Measurements from ENCODE around the gene SCLY.
"Not testable (repeated sequence)": the region's sequence is repeated elsewhere in the genome, so short reads cannot be mapped to it uniquely, and the experiment has no call there.

The SCLY gene

DNA sequence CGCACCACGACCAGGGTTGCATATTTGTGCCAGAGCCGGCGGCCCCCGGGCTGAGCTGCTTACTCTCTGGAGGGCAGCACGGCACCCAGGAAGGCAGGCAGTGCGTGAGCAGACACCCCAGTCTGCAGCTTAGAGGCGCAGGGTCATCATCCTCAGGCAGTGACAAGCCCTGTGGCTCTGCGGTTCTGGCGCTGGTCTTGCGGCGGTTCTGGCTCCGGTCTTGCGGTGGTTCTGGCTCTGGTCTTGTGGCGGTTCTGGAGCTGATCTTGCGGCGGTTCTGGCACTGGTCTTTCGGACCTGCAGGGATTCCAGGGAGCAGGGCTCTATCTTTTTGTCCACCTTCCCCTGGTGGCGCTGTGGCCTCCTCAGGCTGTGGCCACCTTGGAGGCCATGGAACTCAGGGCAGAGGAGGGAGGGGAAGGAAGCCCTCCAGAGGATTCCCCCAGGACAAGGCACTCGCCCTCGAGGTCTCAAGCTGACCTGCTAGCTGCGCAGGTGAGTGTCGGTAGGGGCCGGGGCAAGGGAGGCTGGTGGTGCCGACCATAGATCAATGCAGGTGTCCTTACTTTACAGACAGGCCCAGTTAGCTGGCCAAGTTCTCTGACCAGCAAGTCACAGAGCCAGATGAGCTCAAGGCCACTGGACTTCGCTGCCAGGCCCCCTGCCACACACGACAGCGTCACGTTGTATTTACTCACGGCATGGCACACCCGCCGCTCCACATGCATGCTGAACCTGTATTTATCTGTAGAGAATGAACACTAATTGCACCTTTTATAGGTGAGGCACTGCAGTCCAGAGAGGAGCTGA is 54.3 kb downstream of the SCLY start:
- DNase-seq = no peak

DNA sequence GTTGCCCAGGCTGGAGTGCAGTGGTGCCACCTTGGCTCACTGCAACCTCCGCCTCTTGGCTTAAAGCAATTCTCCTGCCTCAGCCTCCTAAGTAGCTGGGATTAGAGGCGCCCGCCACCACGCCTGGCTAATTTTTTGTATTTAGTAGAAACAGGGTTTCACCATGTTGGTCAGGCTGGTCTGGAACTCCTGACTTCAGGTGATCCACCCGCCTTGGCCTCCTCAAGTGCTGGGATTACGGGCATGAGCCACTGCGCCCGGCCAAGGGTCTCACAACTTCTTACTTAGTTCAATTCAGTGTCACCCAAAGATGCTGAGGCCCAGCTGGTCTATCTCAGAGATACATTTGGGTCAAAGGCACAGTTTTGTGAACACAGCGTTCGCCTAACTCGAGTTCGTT is 54.9 kb downstream of the SCLY start:
- not testable (repeated sequence) for DNase-seq

DNA sequence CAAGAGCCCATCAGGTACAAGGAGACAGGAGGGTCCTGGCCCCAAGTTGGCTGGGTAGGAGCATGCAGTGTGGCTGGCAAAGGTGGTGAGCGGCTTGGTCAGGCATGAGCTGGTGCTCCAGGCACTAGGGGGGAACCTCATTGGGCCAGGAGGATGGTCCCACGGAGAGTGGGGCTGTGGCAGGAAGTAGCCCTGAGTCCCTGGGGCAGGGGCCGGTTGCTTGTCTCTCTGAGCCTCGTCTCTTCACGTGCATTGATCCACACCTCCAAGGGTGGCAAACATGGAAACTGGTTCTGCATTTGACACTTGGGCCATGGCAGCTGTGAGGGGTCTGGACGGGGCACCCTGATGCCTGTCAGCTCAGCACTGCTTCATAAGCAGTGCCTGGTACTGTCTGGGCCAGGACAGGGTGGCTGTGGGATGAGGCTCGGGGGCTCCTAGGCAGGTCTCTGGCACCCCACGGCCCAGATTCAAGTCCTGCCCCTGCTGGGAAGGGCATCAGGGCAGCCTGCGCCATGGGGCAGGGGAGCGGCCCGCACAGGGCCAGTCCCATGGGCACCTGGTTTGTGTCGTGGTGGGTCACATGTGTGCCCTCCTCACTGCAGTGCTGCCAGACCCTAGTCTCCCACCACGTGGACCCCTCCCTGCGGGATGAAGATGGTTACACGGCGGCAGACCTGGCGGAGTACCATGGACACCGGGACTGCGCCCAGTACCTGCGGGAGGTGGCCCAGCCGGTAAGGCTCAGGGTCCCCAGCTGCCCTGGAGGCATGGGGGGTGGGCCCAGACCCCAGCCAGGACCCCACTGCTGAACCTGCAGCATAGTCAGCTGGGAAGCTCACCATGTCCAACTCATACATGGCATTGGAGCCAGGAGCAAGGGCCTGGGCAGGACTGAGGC is 55.7 kb downstream of the SCLY start:
- DNase-seq = no peak

DNA sequence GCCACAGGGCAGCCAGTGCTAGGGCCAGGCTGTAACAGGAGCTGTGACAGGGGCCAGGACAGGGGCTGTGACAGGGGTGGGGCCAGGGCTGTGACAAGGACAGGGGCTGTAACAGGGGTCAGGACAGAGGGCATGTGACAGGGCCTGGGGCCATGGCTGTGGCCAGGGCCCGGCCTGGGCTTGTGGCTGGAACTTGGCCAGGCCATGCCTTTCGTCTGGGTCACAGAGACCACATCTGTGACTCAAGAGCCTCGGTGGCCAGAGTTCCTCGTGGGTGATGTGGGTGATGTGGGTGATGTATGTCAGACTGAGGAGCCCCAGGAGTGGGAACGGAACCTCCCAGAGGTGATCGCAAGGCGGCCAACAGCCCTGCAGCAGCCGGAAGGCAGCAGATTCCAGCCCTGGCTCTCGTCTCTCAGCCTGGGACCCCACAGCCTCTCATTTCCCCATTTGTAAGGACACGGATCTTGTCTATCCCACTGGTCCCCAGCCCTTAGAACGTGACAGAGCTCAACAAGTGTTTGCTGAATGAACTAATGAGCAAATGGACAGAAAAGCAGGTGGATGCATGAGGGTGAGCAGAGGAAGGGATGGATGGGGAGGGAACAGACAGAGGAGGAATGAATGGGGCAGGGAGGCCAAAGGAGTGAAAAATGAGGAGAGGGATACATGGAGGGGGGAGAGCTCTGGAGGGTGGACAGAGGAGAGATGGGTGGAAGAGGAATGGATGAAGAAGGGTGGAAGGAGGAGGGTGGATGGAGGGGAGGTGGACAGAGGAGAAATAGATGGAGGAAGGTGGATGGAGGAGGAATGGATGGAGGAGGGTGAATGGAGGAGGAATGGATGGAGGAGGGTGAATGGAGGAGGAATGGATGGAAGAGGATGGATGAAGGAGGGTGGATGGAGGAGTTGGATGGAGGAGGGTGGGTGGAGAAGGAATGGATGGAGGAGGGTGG is 56.7 kb downstream of the SCLY start:
- DNase-seq = no peak

DNA sequence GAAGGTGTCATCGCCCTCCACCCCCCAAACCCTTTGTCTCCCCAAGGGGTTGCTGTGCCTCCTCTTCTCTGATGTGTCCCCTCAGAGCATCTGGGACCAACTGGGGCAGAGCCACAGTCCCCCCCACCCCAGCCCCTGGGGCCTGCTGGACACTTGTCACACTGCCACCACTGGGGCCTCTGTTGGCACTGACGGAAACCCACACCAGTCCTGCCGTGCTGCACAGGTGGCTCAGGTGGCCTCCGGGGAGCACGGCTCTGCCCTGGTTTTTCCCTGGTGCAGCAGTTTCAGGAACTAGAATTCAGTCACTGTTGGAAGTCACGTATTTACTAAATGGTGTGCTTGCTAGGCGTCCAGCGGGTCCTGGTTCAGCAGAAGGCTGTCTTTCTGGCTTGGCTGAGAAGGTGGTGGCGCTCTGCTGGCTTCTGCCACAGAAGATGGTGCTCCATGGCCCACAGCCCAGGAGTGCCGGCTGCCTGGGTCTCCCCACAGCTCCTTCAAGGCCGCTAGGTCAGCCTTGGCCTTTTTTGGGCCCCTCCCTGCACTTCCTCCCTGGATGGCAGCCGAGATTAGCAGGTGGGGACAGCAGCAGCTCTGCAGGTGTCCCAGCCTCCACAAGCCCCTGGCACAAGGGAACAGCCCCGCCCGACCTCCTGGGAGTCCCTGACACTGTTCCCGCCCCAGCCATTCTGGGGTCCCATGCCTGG is 59.1 kb downstream of the SCLY start:
- DNase-seq = no peak

DNA sequence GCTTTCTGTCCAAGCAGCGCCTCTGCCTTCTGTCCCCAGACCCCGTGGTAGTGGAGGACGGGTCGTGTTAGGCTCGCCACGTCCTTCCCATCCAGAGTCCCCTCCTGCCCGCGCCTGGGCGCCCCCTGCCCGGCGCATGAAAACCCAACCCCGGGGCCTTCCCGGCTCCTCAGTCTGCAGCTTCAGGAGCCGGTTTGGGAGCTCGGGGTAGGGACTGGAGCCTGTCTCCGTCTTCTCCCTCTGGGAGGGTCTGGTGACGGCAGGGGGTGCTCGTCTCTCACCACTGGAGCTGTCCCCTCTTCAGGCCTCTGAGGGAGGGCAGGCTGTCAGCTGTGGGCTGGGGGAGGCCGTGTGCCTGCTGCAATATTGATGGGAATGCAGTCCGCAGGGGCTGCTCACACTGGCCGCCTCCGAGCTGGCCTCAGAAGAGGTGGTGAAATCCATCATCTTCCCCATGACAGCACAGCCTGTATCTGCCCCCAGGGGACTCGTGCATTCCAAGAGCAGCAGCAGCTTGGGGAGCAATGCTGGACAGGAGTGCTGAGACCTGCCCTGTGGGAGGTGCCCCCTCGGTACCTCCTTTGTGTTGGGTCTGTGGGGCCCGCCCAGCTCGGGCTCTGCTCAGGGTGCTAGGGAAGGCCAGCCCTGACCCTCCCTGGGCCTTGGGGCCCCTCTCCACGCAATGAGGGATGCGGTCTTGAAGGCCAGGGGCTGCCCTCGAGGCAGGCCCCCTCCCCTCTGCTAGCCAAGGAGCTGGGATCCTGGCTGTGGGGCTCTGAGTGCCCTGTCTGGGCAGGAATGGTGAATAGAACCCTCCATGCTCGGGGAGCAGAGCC is 59.9 kb downstream of the SCLY start:
- DNase-seq = peak; percentile 62

DNA sequence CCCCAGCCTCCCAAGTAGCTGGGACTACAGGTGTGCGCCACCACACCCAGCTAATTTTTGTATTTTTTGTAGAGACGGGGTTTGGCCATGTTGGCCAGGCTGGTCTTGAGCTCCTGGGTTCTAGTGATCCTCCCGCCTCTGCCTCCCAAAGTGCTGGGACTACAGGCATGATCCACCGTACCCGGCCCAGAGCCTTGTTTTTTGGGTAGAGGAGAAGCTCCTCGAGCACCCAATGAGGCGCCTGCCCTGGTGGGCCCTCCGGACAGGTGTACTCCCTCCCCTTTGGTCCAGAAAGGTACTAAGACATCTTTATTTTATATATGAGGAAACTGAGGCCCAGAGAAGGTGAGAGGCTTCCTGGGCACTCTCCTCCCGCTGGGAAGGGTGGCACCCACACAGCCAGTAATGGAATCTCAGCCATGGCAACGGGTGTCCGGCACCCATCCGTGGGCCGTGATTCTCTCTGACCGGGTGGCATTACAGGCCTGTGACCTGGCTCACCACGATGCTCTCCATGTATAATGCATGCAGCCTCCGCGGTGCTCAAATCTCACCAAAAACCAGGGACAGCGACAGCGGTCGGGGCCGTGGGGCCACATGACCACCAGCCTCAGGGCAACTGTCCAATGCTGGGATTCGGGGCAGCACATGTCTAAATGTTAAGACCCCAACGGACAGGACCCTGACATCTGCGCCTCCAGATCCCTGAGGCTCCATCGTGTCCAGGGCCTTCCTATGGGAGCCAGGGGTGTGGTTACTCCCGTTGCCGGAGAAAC is 60.9 kb downstream of the SCLY start:
- DNase-seq = no peak

DNA sequence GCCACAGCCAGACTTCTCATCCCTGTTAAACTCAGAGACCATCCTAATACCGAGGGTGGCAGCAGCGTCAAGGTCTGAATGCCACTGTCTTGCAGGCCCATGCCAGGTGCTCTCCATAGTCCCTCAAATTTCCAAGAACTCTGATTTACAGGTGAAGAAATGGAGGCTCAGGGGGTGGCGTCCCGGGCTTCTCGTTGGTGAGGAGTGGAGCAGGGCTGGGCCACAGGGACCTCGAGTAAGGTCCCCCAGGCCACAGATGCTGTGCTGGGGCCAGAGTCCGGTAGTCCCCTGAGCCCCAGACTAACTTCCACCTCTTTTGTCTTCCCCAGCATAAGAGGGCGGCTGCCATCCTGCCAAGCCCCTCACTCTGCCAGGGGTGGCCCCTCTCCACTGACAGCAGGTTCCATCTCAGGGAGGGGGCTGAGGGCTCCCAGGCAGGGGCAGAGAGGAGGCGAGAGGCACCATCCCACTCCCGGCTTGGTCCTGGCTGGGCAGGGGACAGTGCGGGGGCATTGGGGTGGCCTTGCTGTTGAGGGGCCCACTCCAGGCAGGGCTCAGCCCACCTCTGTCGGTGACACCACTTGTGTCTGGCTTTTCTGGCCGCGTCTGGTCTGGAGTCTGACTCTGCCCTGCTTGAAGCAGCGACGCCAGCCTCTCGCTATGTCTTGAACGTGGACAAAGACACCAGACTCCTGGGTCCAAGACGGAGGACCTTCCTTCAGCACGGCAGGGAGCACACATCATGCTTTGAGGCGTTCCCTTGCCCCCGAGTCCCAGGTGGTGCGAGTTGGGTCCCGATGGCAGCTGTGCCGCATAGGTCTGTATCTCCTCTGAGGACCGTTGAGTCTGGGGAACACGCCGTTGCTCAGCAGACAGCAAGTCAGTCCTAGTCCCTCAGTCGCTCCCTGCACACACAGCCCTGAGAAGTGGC is 61.8 kb downstream of the SCLY start:
- no peak for DNase-seq

DNA sequence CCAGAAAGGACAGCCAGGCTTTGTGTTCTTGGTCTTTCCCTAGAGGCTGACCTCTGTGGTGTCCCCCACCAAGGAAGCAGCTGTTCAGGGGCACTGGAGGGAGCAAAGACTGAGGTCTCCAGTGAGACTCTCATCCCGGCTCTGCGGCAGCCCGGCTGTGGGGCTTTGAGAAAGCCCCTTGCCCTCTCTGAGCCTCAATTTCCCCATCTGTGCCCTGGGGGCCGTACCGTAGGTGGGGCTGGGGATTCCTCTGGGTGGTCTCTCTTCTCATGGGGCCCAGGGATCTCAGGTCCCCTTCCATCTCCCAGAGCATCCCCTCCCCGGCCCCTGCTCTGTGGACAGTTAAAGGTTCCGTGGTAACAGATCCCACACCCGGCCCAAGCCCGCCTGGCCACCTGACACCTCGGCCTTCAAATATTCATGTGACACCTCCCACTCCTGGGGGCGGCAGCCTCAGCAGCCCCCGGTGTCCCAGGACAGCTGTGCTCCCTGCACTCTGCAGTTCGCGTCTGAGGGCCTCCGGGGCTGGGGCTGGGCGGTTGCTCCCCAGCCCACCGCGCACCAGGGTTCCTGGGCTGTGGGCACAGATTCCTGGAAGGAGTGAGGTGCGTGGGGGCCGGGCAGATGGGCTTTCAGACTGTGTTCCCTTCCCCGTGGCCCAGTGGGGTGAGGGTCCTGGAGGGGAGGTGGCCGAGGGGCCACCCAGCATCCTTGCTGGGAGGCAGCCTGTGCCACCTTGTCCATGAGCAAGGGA is 62.6 kb downstream of the SCLY start:
- DNase-seq = no peak

DNA sequence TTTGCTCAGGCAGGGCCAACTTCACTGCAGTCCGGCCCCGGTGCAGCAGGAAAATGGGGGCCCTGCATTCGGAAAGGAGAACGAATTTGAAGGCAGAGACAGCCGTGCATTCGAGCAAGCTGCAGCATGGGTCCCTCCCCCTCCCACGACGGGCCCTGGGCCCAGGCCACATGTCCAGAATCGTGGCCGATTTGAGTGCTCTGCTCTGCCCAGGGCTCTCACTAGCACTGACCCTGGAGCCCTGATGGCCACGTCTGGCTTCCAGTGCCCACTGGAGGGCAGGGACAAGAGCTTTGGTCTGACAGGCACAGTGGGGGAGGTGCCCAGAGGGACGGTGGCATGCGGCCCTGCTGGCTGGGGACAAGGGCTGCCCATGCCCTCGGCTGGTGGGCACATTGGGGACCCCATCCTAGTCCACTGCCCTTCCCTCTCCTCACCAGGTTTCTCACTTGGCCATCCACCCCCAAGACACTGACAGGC is 63.2 kb downstream of the SCLY start:
- DNase-seq = no peak

DNA sequence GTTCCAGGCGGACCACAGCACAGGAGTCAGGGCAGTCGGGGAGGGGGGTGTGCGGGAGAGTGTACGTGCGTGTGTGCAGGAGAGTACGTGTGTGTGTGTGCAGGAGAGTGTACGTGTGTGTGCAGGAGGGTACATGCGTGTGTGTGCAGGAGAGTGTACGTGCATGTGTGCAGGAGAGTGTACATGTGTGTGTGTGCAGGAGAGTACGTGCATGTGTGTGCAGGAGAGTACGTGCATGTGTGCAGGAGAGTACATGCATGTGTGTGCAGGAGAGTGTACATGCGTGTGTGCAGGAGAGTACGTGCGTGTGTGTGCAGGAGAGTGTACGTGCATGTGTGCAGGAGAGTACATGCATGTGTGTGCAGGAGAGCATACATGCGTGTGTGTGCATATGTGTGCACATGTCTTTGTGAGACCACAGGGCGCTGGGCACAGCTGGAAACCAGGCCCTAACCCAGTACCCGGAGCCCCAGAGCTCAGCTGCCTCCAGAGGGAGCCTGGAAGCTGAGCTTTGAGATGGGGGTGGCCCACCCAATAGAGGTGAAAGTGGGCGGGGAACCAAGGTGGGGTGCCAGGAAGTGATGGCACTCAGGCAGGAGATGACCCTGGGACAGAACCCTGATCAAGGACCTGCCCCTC is 63.8 kb downstream of the SCLY start:
- DNase-seq = no peak

DNA sequence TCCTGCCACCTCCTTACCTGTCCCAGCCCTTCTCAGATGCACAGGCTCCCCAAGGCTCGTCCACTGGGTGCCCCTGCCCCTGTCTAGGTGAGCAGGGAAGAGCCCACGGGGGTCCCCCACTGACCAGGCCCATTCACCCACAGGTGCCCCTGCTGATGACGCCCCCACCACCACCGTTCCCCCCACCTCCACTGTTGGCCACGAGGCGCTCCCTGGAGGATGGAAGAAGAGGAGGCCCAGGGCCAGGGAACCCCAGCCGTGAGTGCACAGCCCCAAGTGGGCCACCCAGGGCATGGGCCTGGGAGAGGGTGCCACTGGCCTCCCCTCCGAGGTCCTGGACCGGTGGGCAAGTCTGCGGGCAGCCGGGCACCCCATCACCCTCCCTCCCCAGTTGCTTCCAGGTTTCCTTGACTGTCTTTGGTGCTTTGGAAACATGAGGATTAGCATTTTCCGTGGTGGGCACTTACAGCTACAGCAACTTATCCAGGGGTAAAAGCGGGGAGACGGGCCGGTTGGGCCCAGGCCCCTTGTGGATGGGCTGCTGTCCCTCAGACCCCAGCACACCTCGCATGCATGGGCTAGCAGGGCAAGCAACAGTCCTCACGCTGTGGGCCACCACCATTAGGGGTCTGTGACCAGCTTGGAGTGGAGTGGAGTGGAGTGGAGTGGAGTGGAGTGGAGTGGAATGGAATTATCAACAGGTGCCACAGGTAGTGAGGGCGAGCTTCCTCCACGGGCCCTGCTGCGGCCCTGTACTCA is 64.5 kb downstream of the SCLY start:
- no peak for DNase-seq

DNA sequence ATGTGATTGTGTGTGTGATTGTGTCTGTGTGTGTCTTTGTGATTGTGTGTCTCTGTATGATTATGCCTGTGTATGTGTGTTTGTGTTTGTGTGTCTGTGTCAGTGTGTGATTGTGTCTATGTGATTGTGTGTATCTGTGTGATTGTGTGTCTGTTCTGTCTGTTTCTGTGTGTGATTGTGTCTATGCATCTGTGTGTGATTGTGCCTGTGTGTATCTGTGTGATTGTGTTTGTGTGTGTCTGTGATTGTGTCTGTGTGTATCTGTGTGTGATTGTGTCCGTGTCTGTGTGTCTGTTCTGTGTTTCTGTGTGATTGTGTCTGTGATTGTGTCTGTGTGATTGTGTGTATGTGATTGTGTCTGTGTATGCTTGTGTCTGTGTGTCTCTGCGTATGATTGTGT is 65.5 kb downstream of the SCLY start:
- DNase-seq = no peak

DNA sequence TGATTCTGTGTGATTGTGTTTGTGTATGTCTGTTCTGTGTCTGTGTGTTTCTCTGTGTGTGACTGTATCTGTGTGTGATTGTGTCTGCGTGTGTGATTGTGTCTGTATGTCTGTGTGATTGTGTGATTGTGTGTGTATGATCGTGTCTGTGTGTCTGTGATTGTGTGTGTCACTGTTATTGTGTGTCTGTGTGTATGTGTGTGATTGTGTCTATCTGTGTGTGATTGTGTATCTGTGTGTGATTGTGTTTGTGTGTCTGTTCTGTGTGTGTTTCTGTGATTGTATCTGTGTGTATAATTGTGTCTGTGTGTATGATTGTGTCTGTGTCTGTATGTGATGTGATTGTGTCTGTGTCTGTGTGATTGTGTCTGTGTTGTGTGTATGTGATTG is 66.0 kb downstream of the SCLY start:
- DNase-seq = no peak

DNA sequence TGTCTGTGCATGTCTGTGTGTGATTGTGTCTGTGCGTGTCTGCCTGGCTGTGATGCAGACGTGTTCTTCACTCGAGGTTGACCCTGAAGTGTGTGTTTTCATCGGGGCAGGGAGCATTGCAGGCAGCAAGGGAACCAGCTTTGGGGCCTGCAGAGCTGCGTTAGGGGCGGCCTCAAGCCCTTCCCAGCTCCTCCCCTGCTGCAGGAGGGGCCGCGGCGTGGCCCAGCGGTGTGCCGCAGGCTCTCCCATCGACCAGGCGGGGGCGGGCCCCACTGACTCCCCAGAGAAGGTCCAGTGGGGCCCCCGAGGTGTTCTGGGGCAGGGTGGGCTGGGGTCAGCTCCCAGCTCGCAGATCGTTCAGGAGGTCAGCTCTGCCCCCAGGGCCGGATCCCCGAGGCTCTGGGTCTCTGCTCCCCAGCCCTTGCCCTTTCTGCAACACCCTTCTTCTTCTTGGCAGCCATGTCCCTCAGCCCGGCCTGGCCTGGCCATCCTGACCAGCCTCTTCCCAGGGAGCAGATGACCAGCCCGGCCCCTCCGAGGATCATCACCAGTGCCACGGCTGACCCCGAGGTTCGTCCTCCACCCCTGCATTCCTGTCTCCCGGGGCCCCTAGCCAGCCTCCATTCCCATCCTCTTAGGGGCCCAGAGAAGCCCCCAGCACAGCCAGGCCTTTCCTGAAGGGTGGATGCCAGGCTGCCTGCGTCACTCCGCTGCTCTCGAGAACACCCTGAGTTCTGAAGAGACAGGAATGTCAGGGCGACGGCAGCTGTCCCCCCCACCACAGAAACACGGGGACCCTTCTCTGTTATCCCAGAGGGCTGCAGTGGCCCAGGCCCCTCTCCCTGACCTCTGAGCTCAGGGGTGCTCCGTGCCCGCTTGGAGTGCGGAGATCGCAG is 66.6 kb downstream of the SCLY start:
- peak; percentile 72 for DNase-seq

DNA sequence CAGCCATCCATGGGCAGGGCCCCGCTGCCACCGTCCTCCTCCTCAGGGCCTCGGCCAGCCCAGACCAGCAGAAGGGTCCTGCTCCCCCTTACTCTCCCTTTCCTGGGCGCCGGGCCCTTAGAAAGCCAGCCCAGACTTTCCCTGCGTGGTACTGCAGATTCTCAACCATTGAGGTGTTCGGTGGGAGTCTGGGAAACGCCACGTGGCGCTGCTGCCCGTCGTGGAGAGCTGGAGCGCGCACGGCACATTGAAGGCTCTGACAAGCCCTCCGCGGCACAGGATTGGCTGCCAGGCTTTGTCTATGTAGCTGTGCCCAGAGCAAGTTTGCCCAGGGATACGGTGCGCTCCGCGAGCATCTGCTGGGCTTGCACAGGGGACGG is 67.2 kb downstream of the SCLY start:
- DNase-seq = no peak
